Hindlimb muscle (tissue), 1 donor: Measurements from ENCODE around the gene KCNH3. TPM values are rescaled to one million over a fixed set of nuclear protein-coding genes. Genes with fewer than 3 reads are reported as not detected.
"Not testable (repeated sequence)": the region's sequence is repeated elsewhere in the genome, so short reads cannot be mapped to it uniquely, and the experiment has no call there.

ENCODE experiments used
- DNase-seq: peaks from one replicate; pipeline ENCODE4 v3.0.0-alpha.2; 2013
- polyA plus RNA-seq: library from polyadenylated mRNA; unstranded; fragments of 120-200 nt; gene quantifications from one replicate; pipeline ENCODE4 v1.2.1, GENCODE V29; 2013; ENCODE audit not compliant: insufficient read length

The KCNH3 gene
- polyA plus RNA-seq, 1 donor, result 2.0 TPM

- DNase-seq, result no peak
Observed at GRCh38 chr12:49529414-49529813, 9.4 kb upstream of the KCNH3 start.

- no peak for DNase-seq
Observed at GRCh38 chr12:49531745-49532144, 7.1 kb upstream of the KCNH3 start.

- no peak for DNase-seq
Observed at GRCh38 chr12:49533331-49533730, 5.5 kb upstream of the KCNH3 start.

- not testable (repeated sequence) for DNase-seq
Observed at GRCh38 chr12:49534122-49534521, 4.7 kb upstream of the KCNH3 start.

GRCh38 chr12:49534731-49535278, 4.0 kb upstream of the KCNH3 start:
- DNase-seq, result no peak

- no peak for DNase-seq
Observed at GRCh38 chr12:49535921-49536525, 2.8 kb upstream of the KCNH3 start.

GRCh38 chr12:49536526-49537071, 2.2 kb upstream of the KCNH3 start:
- DNase-seq, result no peak

- DNase-seq, result no peak
Observed at GRCh38 chr12:49537231-49537751, 1.5 kb upstream of the KCNH3 start.

GRCh38 chr12:49537752-49538509, 899 bp upstream of the KCNH3 start:
- no peak for DNase-seq

- DNase-seq, result no peak
Observed at GRCh38 chr12:49539406-49540228, 787 bp downstream of the KCNH3 start.

GRCh38 chr12:49540229-49541139, 1.7 kb downstream of the KCNH3 start:
- DNase-seq, result no peak

GRCh38 chr12:49541140-49541861, 2.5 kb downstream of the KCNH3 start:
- no peak for DNase-seq

- no peak for DNase-seq
Observed at GRCh38 chr12:49541911-49542505, 3.2 kb downstream of the KCNH3 start.

GRCh38 chr12:49542592-49543160, 3.8 kb downstream of the KCNH3 start:
- DNase-seq, result no peak

GRCh38 chr12:49543221-49543913, 4.5 kb downstream of the KCNH3 start:
- DNase-seq, result no peak

GRCh38 chr12:49543914-49544815, 5.3 kb downstream of the KCNH3 start:
- DNase-seq, result no peak

- DNase-seq, result no peak
Observed at GRCh38 chr12:49545815-49546214, 7.0 kb downstream of the KCNH3 start.

- no peak for DNase-seq
Observed at GRCh38 chr12:49546481-49546880, 7.7 kb downstream of the KCNH3 start.
